HepG2 (cell line): Measurements from ENCODE around the gene AGAP1. TPM values are rescaled to one million over a fixed set of nuclear protein-coding genes. Genes with fewer than 3 reads are reported as not detected.

Experiments
- ATAC-seq: fragments of 200-7000 bp; cut with Tn5 transposase; 3 replicates; pipeline ENCODE4 v1.9.1; 2020; ENCODE audit warnings: mild to moderate bottlenecking, moderate library complexity
- BruUV-seq: library from RNA; stranded (reverse); fragments of 400-500 nt; replicated peaks from 2 replicates; lab custom pipeline; 2021; lab: Mats Ljungman, UMichigan
- CTCF ChIA-PET: fragments of 300-600 bp; formaldehyde crosslinking; extraction: SDS; loops from one replicate; lab custom pipeline; 2021; ENCODE audit warnings: low total read pairs, inconsistent platforms, low intra/inter-chr PET ratio; lab: Yijun Ruan, JAX
- POLR2A ChIA-PET: fragments of 350-600 bp; sonication (Branson Sonifier 250); formaldehyde crosslinking; loops from one replicate; lab custom pipeline; 2020; ENCODE audit warnings: antibody characterized with exemption, inconsistent platforms; lab: Yijun Ruan, JAX
- DNase-seq: peaks from one replicate; pipeline ENCODE4 v3.0.0-alpha.2; 2015; ENCODE audit warnings: low spot score
- FAIRE-seq: peaks from 3 replicates; lab custom pipeline; 2011; peaks lifted over from hg19 to GRCh38; lab: Jason Lieb, UNC
- H2AFZ ChIP-seq: one replicate; pipeline ENCODE4 v1.6.1; 2011; ENCODE audit warnings: low read length, inconsistent platforms
- H3K27ac ChIP-seq: fragments of 300-600 bp; 3 replicates; pipeline ENCODE4 v1.8.0; 2011; ENCODE audit warnings: mixed run types, mild to moderate bottlenecking, mixed read lengths, low read length, inconsistent platforms; ENCODE audit not compliant: insufficient read depth; ENCODE audit errors: extremely low read length
- H3K27me3 ChIP-seq, 2 experiments: fragments of 200-600 bp in 1 of 2; 2 replicates in 1 of 2; 3 replicates in 1 of 2; pipeline versions ENCODE4 v1.6.0 to v1.8.0; 2011; ENCODE audit warnings: low read length in 2 of 2, mild to moderate bottlenecking in 2 of 2, moderate library complexity in 2 of 2, inconsistent platforms in 1 of 2; ENCODE audit not compliant: insufficient read depth in 2 of 2, control insufficient read depth in 1 of 2
- H3K36me3 ChIP-seq, 2 experiments: fragments of 200-600 bp in 1 of 2; replicated peaks in 1 of 2; 2 replicates in 1 of 2; 3 replicates in 1 of 2; pipeline versions ENCODE4 v1.5.1 to v1.8.0; 2011; ENCODE audit warnings: low read length in 2 of 2, inconsistent platforms in 1 of 2; ENCODE audit not compliant: insufficient read depth in 2 of 2, control insufficient read depth in 1 of 2
- H3K4me1 ChIP-seq: 2 replicates; pipeline ENCODE4 v1.5.1; 2012; ENCODE audit warnings: low read length, inconsistent platforms; ENCODE audit not compliant: insufficient read depth
- H3K4me2 ChIP-seq: 2 replicates; pipeline ENCODE4 v1.6.0; 2011; ENCODE audit warnings: low read depth, low read length, inconsistent platforms
- H3K4me3 ChIP-seq, 3 experiments: fragments of 200-600 bp in 1 of 3; sonication (generic), shearing (Covaris generic) in 1 of 3; replicated peaks in 1 of 3; 2 replicates each; pipeline ENCODE4 v1.5.1; 2011 to 2016; ENCODE audit warnings: low read length in 3 of 3, inconsistent platforms in 2 of 3, low read depth in 2 of 3, mild to moderate bottlenecking in 2 of 3, control low read depth in 1 of 3, mixed read lengths in 1 of 3; ENCODE audit not compliant: insufficient read depth in 1 of 3
- H3K79me2 ChIP-seq: one replicate; pipeline ENCODE4 v1.6.1; 2011; ENCODE audit warnings: low read length, inconsistent platforms; ENCODE audit not compliant: insufficient read depth
- H3K9ac ChIP-seq: 2 replicates; pipeline ENCODE4 v1.6.0; 2011; ENCODE audit warnings: mild to moderate bottlenecking, low read depth, low read length, inconsistent platforms; ENCODE audit not compliant: insufficient read depth
- H3K9me3 ChIP-seq: 2 replicates; pipeline ENCODE4 v1.5.1; 2012; ENCODE audit warnings: mild to moderate bottlenecking, low read length
- H4K20me1 ChIP-seq: 2 replicates; pipeline ENCODE4 v1.6.0; 2011; ENCODE audit warnings: inconsistent platforms, mild to moderate bottlenecking, low read length, moderate library complexity; ENCODE audit not compliant: insufficient read depth
- ARNT ChIP-seq: fragments of 450-650 bp; IDR thresholded peaks from 2 replicates; pipeline ENCODE4 v1.6.1; 2017
- CHCHD3 ChIP-seq: sonication (generic); formaldehyde crosslinking; IDR thresholded peaks from 2 replicates; pipeline ENCODE4 v1.8.0; 2022; ENCODE audit warnings: mild to moderate bottlenecking, missing genetic modification reagents, moderate library complexity
- HNRNPH1 ChIP-seq: fragments of 200-400 bp; formaldehyde crosslinking; optimal IDR thresholded peaks from 2 replicates; pipeline ENCODE3; 2017; ENCODE audit warnings: mild to moderate bottlenecking, low read depth, low read length
- ISX ChIP-seq: sonication (generic); formaldehyde crosslinking; conservative IDR thresholded peaks from 2 replicates; pipeline ENCODE4 v1.5.0; 2020; ENCODE audit warnings: missing genetic modification reagents
- JARID2 ChIP-seq: sonication (generic); formaldehyde crosslinking; IDR thresholded peaks from 2 replicates; pipeline ENCODE4 v1.8.1; 2023; ENCODE audit warnings: missing genetic modification reagents, inconsistent platforms; ENCODE audit not compliant: insufficient replicate concordance
- MAFF ChIP-seq: IDR thresholded peaks from 2 replicates; pipeline ENCODE4 v1.6.1; 2011; ENCODE audit warnings: low read depth, low read length, improper control_type of control experiment
- MBD4 ChIP-seq: IDR thresholded peaks from 2 replicates; pipeline ENCODE4 v1.6.1; 2012; ENCODE audit warnings: low read length, inconsistent platforms, borderline replicate concordance
- MYNN ChIP-seq: sonication (generic); formaldehyde crosslinking; IDR thresholded peaks from 2 replicates; pipeline ENCODE4 v1.4.0; 2020; ENCODE audit warnings: mild to moderate bottlenecking, low read depth, missing genetic modification reagents
- NAIF1 ChIP-seq: sonication (generic); formaldehyde crosslinking; IDR thresholded peaks from 2 replicates; pipeline ENCODE4 v1.5.0; 2020; ENCODE audit warnings: mild to moderate bottlenecking, missing genetic modification reagents, borderline replicate concordance
- NFKB2 ChIP-seq: sonication (generic); formaldehyde crosslinking; IDR thresholded peaks from 2 replicates; pipeline ENCODE4 v1.4.0; 2020; ENCODE audit warnings: missing genetic modification reagents, borderline replicate concordance
- PPARG ChIP-seq: conservative IDR thresholded peaks from 2 replicates; pipeline ENCODE4 v1.6.1; 2016; ENCODE audit warnings: missing biosample characterization, missing genetic modification reagents
- PTBP1 ChIP-seq: fragments of 200-400 bp; formaldehyde crosslinking; IDR thresholded peaks from 2 replicates; pipeline ENCODE4 v1.6.1; 2018; ENCODE audit warnings: low read length, low read depth; ENCODE audit not compliant: poor library complexity, severe bottlenecking
- SMAD3 ChIP-seq: sonication (generic); formaldehyde crosslinking; IDR thresholded peaks from 2 replicates; pipeline ENCODE4 v1.4.0; 2020; ENCODE audit warnings: missing genetic modification reagents
- SYNCRIP ChIP-seq: fragments of 200-400 bp; formaldehyde crosslinking; IDR thresholded peaks from 2 replicates; pipeline ENCODE4 v1.6.1; 2018; ENCODE audit warnings: mild to moderate bottlenecking, low read depth, low read length; ENCODE audit not compliant: insufficient read depth
- TARDBP ChIP-seq: sonication (generic); formaldehyde crosslinking; IDR thresholded peaks from 2 replicates; pipeline ENCODE4 v1.8.0; 2022; ENCODE audit warnings: mild to moderate bottlenecking, missing genetic modification reagents
- ZBTB1 ChIP-seq: sonication (generic); formaldehyde crosslinking; IDR thresholded peaks from 2 replicates; pipeline ENCODE4 v1.4.0; 2020; ENCODE audit warnings: missing genetic modification reagents, borderline replicate concordance
- ZEB1 ChIP-seq: IDR thresholded peaks from 2 replicates; pipeline ENCODE4 v1.6.1; 2012; ENCODE audit warnings: mild to moderate bottlenecking, low read depth, inconsistent platforms; ENCODE audit not compliant: insufficient replicate concordance
- ZMAT3 ChIP-seq: sonication (generic); formaldehyde crosslinking; conservative IDR thresholded peaks from 2 replicates; pipeline ENCODE4 v1.7.0; 2021; ENCODE audit warnings: missing genetic modification reagents
- ZNF20 ChIP-seq: sonication (generic); formaldehyde crosslinking; IDR thresholded peaks from 2 replicates; pipeline ENCODE4 v1.4.0; 2020; ENCODE audit warnings: mild to moderate bottlenecking, moderate library complexity, missing genetic modification reagents
- ZNF24 ChIP-seq: fragments of 450-650 bp; IDR thresholded peaks from 2 replicates; pipeline ENCODE4 v1.6.1; 2017; ENCODE audit warnings: antibody characterized with exemption, mild to moderate bottlenecking
- ZNF446 ChIP-seq: sonication (generic); formaldehyde crosslinking; IDR thresholded peaks from 2 replicates; pipeline ENCODE4 v1.5.0; 2020; ENCODE audit warnings: mild to moderate bottlenecking, missing genetic modification reagents
- ZNF547 ChIP-seq: sonication (generic); formaldehyde crosslinking; IDR thresholded peaks from 2 replicates; pipeline ENCODE4 v1.5.1; 2020; ENCODE audit warnings: mild to moderate bottlenecking, missing genetic modification reagents
- ZNF7 ChIP-seq: IDR thresholded peaks from 2 replicates; pipeline ENCODE4 v1.6.1; 2016; ENCODE audit warnings: missing biosample characterization, missing genetic modification reagents
- ZNF747 ChIP-seq: sonication (generic); formaldehyde crosslinking; IDR thresholded peaks from 2 replicates; pipeline ENCODE4 v1.8.1; 2023; ENCODE audit warnings: missing genetic modification reagents, mild to moderate bottlenecking, borderline replicate concordance
- WGBS: methylation state at CpG from one replicate; pipeline ENCODE4 v1.1.6; 2017; ENCODE audit warnings: low lambda C conversion rate; 5-methylcytosine and 5-hydroxymethylcytosine counted together
- in situ Hi-C: cut with HindIII; loops from 2 replicates; pipeline ENCODE4 v1.10.0; 2017; ENCODE audit warnings: low pct_unique_long_range_greater_than_20kb; ENCODE audit not compliant: extremely low pct_ligation_motif_present
- intact Hi-C: fragments of 100-400 bp; cut with micrococcal nuclease; formaldehyde crosslinking; loops from one replicate; pipeline ENCODE4 v1.10.0; 2022; ENCODE audit not compliant: unreplicated experiment
- polyA plus RNA-seq, 8 experiments: library from polyadenylated mRNA; depleted of rRNA in 3 of 8; stranded (reverse) in 7 of 8; unstranded in 1 of 8; fragments of >200 nt; fragmentation: Illumina TruSeq in 4 of 8; extraction: Trizol in 4 of 8; gene quantifications; 2 replicates each; pipeline versions ENCODE4 v1.2.1 to v1.2.3, GENCODE V29; 2011 to 2016; ENCODE audit warnings: low read depth in 4 of 8, missing spikeins in 1 of 8, mixed read lengths in 1 of 8; ENCODE audit not compliant: insufficient read depth in 1 of 8
- total RNA-seq, 5 experiments: library from RNA; depleted of rRNA; stranded (reverse); fragments of >200 nt; fragmentation: Illumina TruSeq; extraction: Trizol; gene quantifications; 2 replicates each; pipeline ENCODE4 v1.2.3, GENCODE V29; 2016; ENCODE audit warnings: low read depth in 1 of 5
- TF ChIP-seq, protein P1 (sequence below): sonication (generic); formaldehyde crosslinking; IDR thresholded peaks from 2 replicates; pipeline ENCODE4 v1.9.0; 2022; ENCODE audit warnings: missing genetic modification reagents, mild to moderate bottlenecking, borderline replicate concordance
- TF ChIP-seq, protein P2 (sequence below): sonication (generic); formaldehyde crosslinking; IDR thresholded peaks from 2 replicates; pipeline ENCODE4 v1.4.0; 2020; ENCODE audit warnings: missing genetic modification reagents

The AGAP1 gene
- total and polyA plus RNA-seq, 2 of the 13 experiments (the other 11 are each of a cell fraction or from before 2014, with no cell fraction given), result 21.2 to 32.7 TPM

DNA sequence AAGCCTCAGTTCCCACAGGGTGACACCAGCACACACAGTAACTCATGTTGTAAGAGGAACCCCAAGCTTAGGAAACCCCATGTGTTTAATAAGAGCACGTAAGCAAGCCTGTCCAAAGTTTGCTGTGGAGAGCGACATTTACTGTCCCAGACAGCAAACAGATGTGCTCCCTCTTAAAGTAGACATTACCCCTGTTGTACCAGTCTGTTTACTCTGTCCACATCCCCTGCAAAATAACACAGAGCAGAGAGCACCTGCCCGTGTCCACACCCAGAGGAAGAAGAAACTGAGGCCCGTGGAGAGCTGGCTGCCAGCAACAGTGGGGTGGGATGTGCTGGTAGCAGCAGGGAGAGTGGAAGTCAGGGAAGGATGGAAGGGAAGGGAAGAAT, 430.8 kb downstream of the AGAP1 start:
- H3K9me3 ChIP-seq, result no peaks in the 10 kb centered on the region
- FAIRE-seq, result peak; percentile 74
- no peaks in the 10 kb centered on the region for H4K20me1 ChIP-seq
- 8% methylated on average over 4 of the region's 4 CpGs for WGBS
- H3K4me1 ChIP-seq, result peaks cover 57% of the 10 kb centered on the region
- ATAC-seq, result peak; percentile 85
- no peak overlapping the region for H3K4me3 ChIP-seq
- no peaks in the 10 kb centered on the region for H3K79me2 ChIP-seq
- H3K36me3 ChIP-seq, result peaks cover 0 to 3% of the 10 kb centered on the region in 2 experiments; a peak in 1 of 5 replicates
- ChIA-PET POLR2A (no interaction called here), CTCF (no interaction called here)
- peak overlapping the region; percentile 62 for H3K27ac ChIP-seq
- no TSS peak for BruUV-seq
- no peaks in the 10 kb centered on the region for H3K27me3 ChIP-seq
- peak overlapping the region; percentile 60 for H3K4me2 ChIP-seq
- in situ Hi-C loops (no loop called here), intact Hi-C loops (loop anchor here (5.0 kb wide), 1 partner anchor 37 kb away; no protein-coding TSS in a partner anchor)
- peak; percentile 91 for DNase-seq
- H3K9ac ChIP-seq, result no peak overlapping the region
- H2AFZ ChIP-seq, result no peak overlapping the region
- TF ChIP-seq ZBTB1 (CRISPR knock-in tag) (no peak), TARDBP (CRISPR knock-in tag) (no peak; the same call in 1 of the 2 replicates), ZNF7 (no peak), ZNF24 (no peak), ARNT (no peak), ZNF20 (CRISPR knock-in tag) (no peak), JARID2 (no peak), ZEB1 (peak; percentile 56), MAFF (no peak), PTBP1 (no peak), NAIF1 (no peak), HNRNPH1 (no peak), SMAD3 (CRISPR knock-in tag) (no peak), ZNF747 (0 out of 2 replicates have a peak, but pooled peaks have one; percentile 32), SYNCRIP (no peak), ZNF547 (CRISPR knock-in tag) (no peak), ZNF446 (CRISPR knock-in tag) (no peak), PPARG (peak; percentile 49; the same call in 1 of the 2 replicates), MYNN (CRISPR knock-in tag) (no peak), ISX (no peak), CHCHD3 (CRISPR knock-in tag) (no peak), ZMAT3 (CRISPR knock-in tag) (no peak), NFKB2 (no peak), MBD4 (no peak)
- TF ChIP-seq, protein P1, sequence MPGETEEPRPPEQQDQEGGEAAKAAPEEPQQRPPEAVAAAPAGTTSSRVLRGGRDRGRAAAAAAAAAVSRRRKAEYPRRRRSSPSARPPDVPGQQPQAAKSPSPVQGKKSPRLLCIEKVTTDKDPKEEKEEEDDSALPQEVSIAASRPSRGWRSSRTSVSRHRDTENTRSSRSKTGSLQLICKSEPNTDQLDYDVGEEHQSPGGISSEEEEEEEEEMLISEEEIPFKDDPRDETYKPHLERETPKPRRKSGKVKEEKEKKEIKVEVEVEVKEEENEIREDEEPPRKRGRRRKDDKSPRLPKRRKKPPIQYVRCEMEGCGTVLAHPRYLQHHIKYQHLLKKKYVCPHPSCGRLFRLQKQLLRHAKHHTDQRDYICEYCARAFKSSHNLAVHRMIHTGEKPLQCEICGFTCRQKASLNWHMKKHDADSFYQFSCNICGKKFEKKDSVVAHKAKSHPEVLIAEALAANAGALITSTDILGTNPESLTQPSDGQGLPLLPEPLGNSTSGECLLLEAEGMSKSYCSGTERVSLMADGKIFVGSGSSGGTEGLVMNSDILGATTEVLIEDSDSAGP (CRISPR knock-in tag), result peak; percentile 67
- TF ChIP-seq, protein P2, sequence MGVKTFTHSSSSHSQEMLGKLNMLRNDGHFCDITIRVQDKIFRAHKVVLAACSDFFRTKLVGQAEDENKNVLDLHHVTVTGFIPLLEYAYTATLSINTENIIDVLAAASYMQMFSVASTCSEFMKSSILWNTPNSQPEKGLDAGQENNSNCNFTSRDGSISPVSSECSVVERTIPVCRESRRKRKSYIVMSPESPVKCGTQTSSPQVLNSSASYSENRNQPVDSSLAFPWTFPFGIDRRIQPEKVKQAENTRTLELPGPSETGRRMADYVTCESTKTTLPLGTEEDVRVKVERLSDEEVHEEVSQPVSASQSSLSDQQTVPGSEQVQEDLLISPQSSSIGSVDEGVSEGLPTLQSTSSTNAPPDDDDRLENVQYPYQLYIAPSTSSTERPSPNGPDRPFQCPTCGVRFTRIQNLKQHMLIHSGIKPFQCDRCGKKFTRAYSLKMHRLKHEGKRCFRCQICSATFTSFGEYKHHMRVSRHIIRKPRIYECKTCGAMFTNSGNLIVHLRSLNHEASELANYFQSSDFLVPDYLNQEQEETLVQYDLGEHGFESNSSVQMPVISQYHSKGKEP (CRISPR knock-in tag), result no peak
